GM21367 (cell line): ENCODE results near the gene IL1A.
"Not testable (repeated sequence)": the region's sequence is repeated elsewhere in the genome, so short reads cannot be mapped to it uniquely, and the experiment has no call there.

Experiments used
- ATAC-seq: cut with Tn5 transposase; IDR thresholded peaks from one replicate; pipeline ENCODE4 v1.9.1; 2021; ENCODE audit not compliant: unreplicated experiment

IL1A gene, protein sequence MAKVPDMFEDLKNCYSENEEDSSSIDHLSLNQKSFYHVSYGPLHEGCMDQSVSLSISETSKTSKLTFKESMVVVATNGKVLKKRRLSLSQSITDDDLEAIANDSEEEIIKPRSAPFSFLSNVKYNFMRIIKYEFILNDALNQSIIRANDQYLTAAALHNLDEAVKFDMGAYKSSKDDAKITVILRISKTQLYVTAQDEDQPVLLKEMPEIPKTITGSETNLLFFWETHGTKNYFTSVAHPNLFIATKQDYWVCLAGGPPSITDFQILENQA

DNA sequence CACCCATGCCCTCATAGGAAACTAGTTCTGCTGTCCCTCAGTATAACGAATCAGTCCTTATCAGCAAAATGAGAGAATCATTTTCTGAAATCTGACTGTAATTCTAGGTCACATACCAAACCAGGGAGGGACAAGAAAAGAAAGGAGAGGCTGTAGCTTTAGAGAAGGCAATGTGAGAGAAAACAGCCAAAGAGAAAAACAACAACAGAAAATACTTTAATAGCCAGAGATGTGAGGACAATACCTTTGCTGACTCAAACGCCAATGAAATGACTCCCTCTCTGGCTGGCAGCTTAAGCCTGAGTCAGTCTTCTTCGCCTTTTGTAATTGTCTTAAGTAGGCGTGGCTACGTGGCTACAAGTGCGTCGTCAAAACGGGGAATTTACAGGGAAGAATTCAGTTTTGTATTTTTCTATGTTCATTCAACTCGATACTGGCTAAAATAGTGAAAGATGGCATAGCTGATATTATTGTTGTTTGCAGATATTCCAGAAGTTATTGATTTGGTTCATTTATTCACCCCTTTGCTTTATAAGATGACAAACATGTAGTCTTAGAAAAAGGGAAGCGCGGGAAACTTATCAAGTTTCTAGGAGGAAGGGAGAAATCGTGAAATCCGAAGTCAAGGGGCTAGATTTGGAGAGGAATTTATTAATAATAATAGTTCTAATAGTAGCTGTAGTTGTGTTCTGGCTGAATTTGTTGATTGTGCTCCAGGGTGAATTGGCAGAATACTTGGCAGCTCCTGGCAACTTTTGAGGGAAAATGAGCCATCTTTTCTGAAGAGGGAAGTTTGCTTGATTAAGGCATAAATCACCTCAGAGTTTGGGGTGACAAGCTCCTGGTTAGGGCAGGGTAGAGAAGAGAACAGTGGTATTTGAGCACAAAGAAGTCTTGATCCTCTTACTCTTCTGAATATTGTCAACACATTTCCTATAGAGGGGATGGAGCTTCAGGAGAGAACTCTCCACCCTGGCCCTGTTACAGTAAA is at the start of gene IL1A:
TSS of gene IL1A (minus strand) at position 295 of the 991 bp plus-strand sequence. CDS start 723 bp downstream, outside the sequence.
- ATAC-seq = no peak

DNA sequence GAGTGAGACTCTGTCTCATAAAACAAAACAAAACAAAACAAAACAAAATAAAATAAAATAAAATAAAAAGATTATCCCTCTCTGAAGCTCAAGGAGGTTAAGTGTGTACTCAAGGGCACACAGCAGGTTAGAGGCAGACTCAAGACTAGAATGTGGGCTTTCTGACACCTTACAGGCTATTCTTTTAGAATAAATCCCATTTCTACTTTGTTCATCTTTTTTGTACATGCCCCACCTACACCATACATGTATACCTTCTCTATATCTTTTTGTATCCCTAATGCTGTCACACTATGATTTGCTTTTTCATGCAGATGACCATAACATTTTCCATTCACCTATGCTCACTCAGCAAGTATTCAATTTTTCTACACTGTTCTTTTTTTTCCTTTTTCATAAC is 49.7 kb upstream of the IL1A start:
- no peak for ATAC-seq

DNA sequence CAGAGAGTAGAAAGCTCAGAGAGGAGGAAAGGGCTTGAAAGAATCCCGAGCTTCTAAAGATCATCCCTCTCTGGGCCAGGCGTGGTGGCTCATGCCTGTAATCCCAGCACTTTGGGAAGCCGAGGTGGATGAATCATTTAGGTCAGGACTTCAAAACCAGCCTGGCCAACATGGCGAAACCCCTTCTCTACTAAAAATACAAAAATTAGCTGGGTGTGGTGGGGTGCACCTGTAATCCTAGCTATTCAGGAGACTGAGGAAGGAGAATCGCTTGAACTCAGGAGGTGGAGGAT is 49.3 kb upstream of the IL1A start:
- ATAC-seq = not testable (repeated sequence)

DNA sequence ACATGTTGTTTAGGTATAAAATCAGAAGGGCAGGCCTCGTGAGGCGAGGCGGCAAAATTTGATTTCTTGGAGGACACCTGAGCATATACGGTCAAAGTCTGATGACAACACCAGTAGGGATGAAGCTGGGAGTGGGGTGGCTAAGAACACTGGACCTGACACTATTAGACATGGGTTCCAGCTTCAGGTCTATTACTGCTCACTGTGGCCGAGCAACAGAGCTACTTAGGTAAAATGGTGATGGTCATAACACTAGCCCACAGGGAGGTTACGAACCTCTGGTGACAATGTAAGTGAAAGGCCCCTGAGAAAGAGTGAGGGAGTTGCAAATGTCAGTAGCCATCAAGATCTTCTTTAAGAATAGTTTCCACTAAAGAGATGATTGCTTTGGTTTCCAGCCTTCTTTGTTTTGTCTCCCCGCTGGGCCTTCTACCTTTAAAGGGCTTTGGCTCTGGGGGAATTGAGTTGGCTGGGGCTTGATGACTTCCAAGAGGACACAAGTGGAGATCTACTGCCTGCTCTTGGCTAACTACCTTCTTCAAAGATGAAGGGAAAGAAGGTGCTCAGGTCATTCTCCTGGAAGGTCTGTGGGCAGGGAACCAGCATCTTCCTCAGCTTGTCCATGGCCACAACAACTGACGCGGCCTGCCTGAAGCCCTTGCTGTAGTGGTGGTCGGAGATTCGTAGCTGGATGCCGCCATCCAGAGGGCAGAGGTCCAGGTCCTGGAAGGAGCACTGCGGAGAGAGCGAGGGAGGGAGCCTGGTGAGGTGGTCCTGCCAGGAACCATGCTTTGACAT is 48.7 kb upstream of the IL1A start:
- ATAC-seq = no peak

DNA sequence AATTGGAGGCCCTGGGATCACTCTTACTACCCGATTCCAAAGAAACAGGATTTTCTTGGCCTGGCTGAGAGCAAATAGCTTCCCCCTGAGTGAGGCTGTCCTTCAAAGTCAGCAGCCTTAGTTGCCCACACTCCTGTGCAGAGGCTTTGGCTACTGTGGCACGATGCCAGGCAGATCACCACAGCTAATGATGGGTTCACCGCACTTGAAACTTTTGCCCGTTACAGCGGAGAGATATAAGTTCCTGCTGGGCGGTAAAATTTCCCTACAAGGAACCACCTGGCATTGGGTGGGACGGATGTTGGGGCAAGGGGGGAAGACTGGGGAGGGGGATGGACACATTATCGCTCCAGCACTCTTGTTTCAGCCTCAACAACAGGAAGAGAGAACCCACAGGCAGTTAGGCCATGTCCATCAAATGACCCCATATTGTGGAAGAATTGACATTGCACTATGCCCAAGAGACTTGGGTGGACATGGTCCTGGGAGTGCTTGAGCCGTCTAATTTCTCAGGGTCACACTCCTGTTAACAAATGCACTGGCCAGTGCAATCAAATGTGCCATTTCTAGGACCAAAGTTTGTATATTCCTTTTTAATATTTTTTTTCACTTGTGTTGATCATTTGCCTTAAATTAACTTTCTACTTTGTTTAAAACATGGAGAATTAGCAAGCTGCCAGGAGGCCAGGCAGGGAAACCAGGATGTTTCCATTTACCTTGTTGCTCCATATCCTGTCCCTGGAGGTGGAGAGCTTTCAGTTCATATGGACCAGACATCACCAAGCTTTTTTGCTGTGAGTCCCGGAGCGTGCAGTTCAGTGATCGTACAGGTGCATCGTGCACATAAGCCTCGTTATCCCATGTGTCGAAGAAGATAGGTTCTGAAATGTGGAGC is 47.9 kb upstream of the IL1A start:
- ATAC-seq = no peak

DNA sequence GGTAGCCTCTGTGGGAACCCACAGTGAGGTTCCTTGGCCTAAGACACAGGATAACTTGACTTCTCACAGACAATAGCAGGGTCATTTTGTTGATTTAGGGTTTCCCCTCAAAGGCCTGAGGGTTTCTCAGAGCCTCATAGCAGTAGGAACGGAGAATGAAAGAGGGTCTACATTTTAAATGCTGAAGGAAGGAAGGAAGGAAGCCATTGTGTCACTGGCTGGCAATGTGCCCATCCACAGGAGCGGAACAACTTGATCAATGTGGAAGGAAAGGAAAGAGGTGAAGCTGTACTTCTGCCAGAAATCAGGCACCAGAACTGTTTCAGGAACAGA is 47.2 kb upstream of the IL1A start:
- no peak for ATAC-seq

DNA sequence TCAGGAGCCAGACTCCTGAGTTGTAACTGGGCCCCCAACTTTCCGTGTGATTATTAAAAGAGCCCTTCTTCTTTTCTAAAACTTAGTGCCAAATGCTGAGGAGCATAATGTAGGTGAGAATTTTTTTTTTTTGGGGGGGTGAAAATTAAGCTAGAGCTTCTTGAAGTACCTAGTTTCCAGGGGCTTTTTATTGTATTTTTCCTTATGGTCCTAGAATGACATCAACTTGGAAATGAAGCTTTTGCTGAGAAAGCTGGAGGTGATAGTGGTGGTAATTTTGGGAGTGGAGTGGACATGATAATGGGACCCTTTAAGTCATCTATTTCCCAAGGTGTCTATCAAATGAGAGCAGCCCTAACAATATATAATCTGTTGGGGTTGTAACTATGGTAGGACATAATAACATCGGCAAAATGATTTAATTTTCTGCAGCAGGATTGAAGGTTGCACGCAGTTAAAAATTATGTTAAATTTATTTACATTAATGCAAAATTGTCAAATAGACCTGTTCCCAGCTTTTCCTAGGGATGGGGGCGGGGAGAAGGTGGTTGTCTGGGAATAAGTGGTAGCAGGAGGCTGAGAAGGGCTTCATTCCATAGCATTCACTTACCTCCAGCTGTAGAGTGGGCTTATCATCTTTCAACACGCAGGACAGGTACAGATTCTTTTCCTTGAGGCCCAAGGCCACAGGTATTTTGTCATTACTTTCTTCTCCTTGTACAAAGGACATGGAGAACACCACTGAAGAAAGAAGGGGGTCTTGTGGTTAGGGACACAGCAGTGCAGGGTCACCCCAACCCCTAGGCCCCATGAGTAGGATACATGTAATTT is 46.6 kb upstream of the IL1A start:
- ATAC-seq = no peak

DNA sequence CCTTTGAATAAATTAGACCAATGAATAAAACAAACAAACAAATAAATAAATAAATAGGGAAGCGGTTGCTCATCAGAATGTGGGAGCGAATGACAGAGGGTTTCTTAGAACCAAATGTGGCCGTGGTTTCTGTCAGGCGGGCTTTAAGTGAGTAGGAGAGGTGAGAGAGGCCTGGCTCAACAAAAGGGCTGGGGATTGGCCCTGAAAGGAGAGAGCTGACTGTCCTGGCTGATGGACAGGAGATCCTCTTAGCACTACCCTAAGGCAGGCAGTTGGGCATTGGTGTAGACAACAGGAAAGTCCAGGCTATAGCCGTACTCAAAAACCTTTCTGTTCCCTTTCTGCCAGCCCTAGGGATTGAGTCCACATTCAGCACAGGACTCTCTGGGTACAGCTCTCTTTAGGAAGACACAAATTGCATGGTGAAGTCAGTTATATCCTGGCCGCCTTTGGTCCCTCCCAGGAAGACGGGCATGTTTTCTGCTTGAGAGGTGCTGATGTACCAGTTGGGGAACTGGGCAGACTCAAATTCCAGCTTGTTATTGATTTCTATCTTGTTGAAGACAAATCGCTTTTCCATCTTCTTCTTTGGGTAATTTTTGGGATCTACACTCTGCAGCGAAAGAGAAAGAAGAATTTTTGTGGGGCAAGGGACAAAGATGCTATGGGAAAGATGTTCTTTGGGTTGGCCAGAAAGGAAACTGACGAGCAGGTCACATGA is 45.8 kb upstream of the IL1A start:
- ATAC-seq = no peak

DNA sequence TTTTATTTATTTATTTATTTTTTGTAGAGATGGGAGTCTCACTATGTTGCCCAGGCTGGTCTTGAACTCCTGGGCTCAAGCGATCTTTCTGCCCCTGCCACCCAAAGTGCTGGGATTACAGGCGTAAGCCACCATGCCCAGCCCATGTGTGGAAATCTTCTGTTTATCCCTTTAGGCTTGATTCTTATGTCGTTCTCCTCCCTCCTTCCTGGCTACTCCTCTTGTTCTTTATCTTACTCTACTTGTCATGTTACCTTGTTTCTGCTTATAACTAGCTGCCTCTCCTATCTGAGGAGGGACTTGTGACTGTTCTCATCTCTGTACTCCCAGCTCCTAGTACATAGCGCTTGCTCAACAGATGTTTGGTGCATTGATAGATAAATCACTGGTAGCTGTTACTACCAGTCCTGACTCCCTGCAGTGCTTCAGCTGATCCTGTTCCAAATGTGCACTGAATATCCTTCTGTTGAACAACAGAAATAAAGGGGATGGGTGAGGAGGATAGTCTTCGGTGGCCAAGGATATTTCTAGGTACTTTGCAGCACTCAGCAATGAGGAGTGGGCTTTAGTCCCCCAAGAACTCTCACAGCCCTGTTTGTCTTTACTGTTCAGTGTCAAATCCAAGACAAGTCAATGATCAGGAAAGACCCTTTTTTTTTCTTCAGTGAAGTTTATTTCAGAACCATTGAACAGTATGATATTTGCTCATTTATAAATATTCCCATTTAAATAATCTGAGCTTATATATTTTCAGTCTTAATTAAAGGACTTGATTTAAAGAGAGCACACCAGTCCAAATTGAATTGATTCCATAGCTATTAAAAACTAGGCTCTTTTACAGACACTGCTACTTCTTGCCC is 45.0 kb upstream of the IL1A start:
- no peak for ATAC-seq

DNA sequence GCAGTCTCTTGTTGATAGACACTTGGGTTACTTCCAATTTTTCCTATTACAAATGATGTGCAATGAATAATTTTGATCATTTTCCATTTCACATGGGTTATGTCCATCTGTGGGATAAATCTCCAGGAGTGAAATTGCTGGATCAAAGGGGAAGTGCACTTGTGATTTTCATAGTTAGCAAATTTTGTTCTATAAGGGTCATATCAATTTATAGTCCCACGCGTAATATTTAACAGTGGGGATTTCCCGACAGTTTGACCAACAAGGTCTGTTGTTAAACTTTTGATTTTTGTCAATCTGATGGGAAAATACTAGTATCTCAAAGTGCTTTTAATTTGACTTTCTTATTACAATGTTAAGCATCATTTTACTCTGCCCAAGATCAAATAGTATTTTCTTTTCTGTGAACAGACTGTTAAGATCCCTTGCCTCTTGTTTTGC is 44.0 kb upstream of the IL1A start:
- no peak for ATAC-seq

DNA sequence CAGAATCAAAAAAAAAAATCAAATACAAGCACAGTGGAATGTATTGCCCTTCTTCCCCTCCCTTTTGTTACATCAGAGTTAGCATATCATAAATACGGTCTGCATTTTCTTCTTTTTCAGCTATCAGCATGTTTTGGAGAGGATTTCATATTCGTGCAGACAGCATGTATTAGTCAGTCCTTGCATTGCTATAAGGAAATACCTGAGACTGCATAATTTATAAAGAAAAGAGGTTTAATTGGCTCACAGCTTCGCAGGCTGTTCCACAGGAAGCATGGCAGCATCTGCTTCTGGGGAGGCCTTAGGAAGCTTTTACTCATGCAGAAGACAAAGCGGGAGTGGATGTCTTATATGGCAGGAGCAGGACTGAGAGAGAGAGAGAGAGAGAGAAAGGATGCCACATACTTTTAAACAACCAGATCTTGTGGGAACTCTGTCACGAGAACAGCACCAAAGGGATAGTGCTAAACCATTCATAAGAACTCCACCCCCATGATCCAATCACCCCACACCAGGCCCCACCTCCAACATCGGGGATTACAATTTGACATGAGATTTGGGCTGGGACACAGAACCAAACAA is 43.4 kb upstream of the IL1A start:
- no peak for ATAC-seq

DNA sequence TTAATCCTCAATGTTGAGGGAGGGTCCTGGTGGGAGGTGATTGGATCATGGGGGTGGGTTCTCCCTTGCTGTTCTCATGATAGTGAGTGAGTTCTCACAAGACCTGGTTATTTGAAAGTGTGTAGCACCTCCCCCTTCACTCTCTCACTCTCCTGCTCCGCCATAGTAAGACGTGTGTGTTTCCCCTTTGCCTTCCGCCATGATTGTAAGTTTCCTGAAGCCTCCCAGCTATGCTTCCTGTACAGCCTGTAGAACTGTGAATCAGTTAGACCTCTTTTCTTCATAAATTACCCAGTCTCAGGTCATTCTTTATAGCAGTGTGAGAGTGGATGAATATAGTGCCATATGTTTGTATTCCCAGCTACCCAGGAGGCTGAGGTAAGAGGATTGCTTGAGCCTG is 42.7 kb upstream of the IL1A start:
- ATAC-seq = no peak

DNA sequence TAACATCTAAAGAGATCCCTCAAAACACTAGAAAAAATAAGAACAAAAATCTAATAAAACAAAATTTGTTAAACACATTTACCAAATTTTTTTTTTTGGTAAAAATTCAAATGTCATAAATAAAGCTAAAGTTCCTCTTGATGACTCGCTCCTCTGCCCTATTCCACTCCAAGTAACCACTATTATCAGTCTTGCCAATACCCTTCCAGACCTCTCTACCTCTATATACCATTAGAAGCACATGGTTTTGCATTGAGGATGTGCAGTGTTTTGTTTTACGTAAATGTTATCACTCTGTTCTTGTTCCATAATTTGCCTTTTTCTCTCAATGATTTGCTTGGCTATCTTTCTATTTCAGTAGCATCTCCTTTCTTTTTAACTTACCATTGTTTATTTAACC is 41.4 kb upstream of the IL1A start:
- no peak for ATAC-seq

DNA sequence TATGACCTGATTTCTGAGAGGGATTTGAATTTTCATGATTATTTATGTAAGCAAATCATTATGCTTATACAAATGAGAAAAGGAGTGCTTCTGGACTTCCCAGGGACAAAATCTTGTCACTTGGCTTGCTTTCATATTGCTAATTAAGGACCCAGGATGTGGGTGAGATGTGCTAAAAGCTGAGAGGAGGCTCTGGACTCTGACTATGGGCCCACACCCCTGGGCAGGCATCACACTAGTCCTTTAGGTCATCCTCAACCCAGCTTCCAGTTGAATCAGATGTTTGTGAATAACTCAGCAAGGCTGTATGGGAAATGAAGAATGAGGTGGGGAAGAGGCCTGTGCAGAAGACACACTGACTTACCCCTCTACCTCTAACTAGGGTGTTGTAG is 40.4 kb upstream of the IL1A start:
- ATAC-seq = no peak

DNA sequence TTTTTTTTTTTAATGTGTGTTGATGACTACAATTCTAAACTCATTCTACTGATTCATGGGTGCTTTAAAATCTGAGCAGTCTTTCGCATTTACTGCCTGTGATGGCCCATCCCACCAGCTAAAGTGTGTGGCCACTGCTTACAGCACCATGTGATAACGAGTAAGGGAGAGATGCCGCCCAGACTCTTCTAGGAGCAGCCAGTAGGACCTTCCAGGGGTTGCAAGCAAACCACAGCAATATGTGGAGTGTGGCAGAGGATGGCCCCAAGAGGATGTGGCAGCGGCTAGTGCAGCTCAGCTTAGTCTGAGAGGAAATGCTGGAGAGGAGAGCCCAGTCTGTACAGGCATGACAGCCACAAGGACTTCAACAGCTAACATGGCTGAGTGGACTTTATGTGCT is 37.4 kb upstream of the IL1A start:
- ATAC-seq = no peak

DNA sequence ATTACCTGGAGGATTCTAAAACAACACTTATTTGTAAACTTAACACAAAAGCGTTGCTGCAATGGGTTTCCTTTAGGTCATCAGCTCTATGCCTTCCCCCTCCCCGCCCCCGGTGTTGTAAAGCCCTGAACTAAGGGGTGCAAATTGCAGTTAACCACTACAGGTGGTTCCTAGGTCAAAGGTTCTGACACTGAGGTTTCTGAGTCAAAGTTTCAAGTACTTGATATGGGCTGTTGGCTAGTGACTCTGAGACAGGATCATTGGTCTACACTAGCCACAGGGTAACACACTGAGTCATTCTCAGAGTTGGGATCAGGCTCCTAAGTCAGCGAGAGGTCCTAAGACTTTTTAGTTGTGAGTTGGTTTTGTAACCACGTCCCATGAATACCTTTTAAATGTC is 36.8 kb upstream of the IL1A start:
- ATAC-seq = peak; percentile 59

DNA sequence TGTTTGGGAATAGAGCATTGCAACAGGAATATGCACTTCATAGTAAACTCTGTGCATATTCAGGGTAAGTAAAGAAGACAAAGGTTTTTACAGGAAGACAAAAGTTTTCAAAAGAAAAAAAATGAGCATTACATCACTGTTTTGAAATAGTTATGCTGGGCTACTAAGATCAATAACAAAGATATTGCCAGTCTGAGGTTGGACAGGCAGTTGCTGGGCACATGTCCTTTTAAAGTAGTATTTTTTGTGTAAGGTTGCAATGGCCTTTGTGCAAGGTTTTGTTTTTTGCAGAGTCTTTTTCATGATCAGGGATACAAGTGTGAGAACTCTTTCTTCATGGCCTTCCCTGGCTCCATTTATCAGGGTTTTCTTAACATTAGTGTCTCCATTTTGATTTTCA is 36.0 kb upstream of the IL1A start:
- ATAC-seq = no peak

DNA sequence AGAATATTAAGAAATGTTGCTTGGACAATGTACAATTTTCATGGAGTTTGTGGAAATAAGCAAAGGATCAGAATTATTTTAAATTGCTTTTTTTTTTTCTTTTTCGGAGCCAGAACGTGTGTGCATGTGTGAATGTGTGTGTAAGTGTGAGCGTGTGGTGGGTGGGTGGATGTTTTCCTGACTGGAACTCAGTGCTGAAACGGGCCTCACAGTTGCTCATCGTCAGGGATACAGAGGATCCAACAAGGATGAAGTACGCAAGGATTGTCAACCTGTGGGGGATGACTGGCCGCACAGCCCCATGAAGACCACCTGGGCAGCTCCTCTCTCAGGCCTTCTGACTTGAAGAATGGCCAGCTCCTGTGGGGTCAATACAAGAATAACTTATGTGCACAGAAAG is 34.8 kb upstream of the IL1A start:
- no peak for ATAC-seq
